NCI-H2081 (cell line): ENCODE measurements around the gene PGPEP1.

Experiments
- DNase-seq, 2 experiments: peaks; one replicate each; lab custom pipeline; 2025; lab: John Stamatoyannopoulos, UW

PGPEP1 gene

DNA sequence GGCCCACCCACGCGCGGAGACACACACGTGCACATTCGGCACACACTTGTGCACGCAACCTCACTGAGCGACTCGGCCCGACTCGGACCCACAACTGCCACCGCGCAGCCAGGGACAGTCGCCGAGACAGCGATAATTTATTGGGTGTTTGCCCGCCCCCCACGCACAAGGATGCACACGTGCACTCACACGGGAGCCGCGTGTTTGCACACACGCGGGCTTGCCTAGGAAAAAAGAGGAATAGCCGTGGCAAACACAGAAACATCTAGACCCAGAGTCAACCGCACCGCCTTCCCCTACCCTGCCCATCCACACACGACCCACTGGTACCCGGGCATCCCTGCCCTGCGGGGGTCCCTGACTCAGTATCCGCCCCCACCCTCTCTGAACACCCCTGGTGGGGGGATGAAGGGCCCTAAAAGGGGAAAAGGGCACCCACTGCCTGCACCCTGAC, 77.7 kb downstream of the PGPEP1 start:
- no peak for DNase-seq

DNA sequence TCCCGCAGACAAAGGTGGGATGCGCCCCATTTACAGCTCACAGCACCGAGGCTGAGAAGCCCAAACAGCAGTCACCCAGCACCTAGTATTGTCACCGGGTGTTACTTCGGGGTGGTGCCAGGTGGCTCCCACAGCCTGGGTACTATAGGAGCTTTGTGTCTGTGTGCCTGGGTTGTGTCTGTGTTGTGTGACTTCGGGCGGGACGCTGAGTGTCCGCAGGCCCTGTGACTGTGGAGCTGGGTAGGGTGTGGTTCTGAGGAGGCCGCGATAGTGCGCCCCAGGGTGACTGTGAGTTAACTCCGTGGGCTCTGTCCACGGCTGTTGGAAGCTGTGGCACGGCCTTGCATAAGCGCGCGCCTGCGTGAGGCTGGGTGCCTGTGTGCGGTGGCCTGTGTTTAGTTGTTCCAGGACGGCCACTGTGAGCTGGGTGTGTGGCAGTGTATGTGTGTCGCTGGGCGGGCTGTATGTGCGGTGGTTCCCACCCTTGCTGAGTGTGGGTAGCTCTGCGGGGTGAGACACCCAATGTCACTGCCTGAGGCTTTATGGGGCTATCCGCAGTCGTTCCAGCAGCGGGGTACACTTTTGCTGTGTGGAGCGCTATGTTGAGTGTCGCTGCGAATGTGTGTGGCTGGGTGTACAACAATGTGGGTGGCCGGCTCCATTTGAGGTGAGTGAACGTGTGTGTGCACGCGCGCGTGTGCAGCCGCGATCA, 78.2 kb downstream of the PGPEP1 start:
- DNase-seq = no peak

DNA sequence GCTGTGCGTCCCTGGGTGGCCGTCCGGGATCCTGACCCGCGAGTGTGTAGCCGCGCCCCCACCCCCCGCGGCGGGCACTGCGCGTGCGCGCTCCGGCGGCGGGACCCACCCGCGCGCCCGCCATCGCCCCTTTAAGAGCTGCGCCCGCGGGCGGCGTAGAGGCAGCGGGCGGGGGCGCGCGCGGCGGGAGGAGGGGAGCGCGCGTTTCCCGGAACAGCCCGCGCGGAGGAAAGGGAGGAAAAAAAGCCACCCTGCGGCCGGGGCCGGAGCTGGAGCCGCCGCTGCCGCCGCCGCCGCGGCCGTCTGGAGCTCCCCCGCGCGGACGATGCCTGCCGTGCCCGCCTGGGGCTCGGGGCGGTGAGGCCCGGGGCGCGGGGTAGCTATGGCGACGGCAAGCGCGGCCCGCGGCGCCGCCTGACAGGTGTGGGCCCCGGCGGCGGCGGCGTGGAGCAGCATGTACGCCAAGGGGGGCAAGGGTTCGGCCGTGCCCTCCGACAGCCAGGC, 78.8 kb downstream of the PGPEP1 start, which contains the start of gene SSBP4:
Gene SSBP4 (plus strand): TSS at position 204 of the 504 bp plus-strand sequence. CDS start 251 bp downstream, at position 455.
- peak; percentile 65 to 79 for DNase-seq
